AG04449 (cell line): ENCODE data around the gene PDE8B.

Experiments used
- CTCF ChIA-PET: fragments of 350-600 bp; formaldehyde crosslinking; extraction: SDS; loops from one replicate; lab custom pipeline; 2021; ENCODE audit warnings: antibody characterized with exemption; lab: Yijun Ruan, JAX
- POLR2A ChIA-PET: fragments of 400-600, 350-600 bp; formaldehyde crosslinking; extraction: SDS; loops from one replicate; lab custom pipeline; 2020; ENCODE audit warnings: antibody characterized with exemption, inconsistent platforms; lab: Yijun Ruan, JAX
- DNase-seq: peaks from one replicate; pipeline ENCODE4 v3.0.0-alpha.2; 2010; ENCODE audit warnings: low read depth, low spot score
- H3K4me3 ChIP-seq: 2 replicates; pipeline ENCODE4 v1.5.1; 2011; ENCODE audit warnings: low read depth, mild to moderate bottlenecking, control low read depth, low read length
- CTCF ChIP-seq: IDR thresholded peaks from one replicate; pipeline ENCODE4 v1.5.1; 2011; ENCODE audit warnings: mild to moderate bottlenecking, moderate library complexity, low read length, control low read depth, inconsistent platforms; ENCODE audit not compliant: insufficient read depth; ENCODE audit errors: missing control alignments

The PDE8B gene

GRCh38 chr5:77400645-77401044, 190.2 kb downstream of the PDE8B start:
- TF ChIP-seq CTCF = no peak
- H3K4me3 ChIP-seq = no peak overlapping the region
- no peak for DNase-seq
- CTCF ChIA-PET = interaction anchor here (1.2 kb wide), 1 partner anchor 21 kb away, joined by 3 read pairs; no protein-coding TSS in a partner anchor
- POLR2A ChIA-PET = no interaction called here

GRCh38 chr5:77402796-77403195, 192.3 kb downstream of the PDE8B start:
- ChIA-PET CTCF (no interaction called here), POLR2A (no interaction called here)
- no peak for TF ChIP-seq CTCF
- no peak overlapping the region for H3K4me3 ChIP-seq
- DNase-seq = no peak

GRCh38 chr5:77407152-77407551, 196.7 kb downstream of the PDE8B start:
- CTCF ChIA-PET = no interaction called here
- no peak overlapping the region for H3K4me3 ChIP-seq
- no peak for DNase-seq
- POLR2A ChIA-PET = interaction anchor here (0.5 kb wide), 1 partner anchor 17 kb away, joined by 3 read pairs; no protein-coding TSS in a partner anchor
- TF ChIP-seq CTCF = no peak

- ChIA-PET CTCF (interaction anchor here (1.0 to 1.4 kb wide), 2 partner anchors 9 to 242 kb away, joined by 3 to 7 read pairs; no protein-coding TSS in a partner anchor), POLR2A (no interaction called here)
- DNase-seq = no peak
- no peak for TF ChIP-seq CTCF
- no peak overlapping the region for H3K4me3 ChIP-seq
Measured at GRCh38 chr5:77409870-77410621, 199.6 kb downstream of the PDE8B start.

GRCh38 chr5:77413049-77413448, 202.6 kb downstream of the PDE8B start:
- CTCF ChIA-PET = no interaction called here
- POLR2A ChIA-PET = no interaction called here
- TF ChIP-seq CTCF = no peak
- DNase-seq = no peak
- H3K4me3 ChIP-seq = no peak overlapping the region

- no peak for DNase-seq
- POLR2A ChIA-PET = no interaction called here
- CTCF ChIA-PET = interaction anchor here (1.1 to 3.9 kb wide), 4 partner anchors 7 to 274 kb away, joined by 4 to 11 read pairs (median 6); partner anchors contain the start of gene WDR41
- no peak for TF ChIP-seq CTCF
- no peak overlapping the region for H3K4me3 ChIP-seq
Measured at GRCh38 chr5:77418162-77418561, 207.7 kb downstream of the PDE8B start.
